Fibroblast of lung (primary cell): ENCODE measurements around the gene NDUFAF2.

Source experiments
- CTCF ChIP-seq, 2 donors: IDR thresholded peaks in 1 of 2; conservative IDR thresholded peaks in 1 of 2; 1 replicate in 1 of 2; 2 replicates in 1 of 2; pipeline ENCODE4 v1.5.1; 2011 to 2012; ENCODE audit warnings: low read length in 2 of 2, control low read depth in 1 of 2, inconsistent platforms in 1 of 2, low read depth in 1 of 2, mild to moderate bottlenecking in 1 of 2
- EZH2 ChIP-seq: IDR thresholded peaks from 2 replicates; pipeline ENCODE4 v1.5.1; 2012; ENCODE audit warnings: low read length, control low read depth, mild to moderate bottlenecking; ENCODE audit errors: missing control alignments

DNA sequence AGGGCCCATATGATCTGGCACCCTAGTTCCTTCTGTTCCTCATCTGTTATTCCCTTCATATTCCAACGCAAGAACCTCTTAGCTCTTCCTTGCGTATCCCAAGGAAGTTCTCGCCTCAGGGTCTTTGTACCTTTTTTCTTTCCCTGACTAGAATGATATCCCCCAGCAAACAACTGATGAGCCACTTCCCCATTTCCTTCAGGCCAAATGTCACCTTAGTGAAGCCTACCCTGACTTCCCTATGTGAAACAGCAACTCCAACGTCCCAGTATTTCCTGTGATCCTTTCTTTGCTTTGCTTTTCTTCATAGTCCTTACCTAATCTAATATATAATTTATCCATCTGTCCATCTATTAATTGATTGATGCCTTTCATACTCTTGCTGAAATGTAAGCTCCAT lies 48.0 kb upstream of the NDUFAF2 start:
- TF ChIP-seq CTCF (conservative IDR thresholded peaks at IDR 0.05 in 1 of 2, IDR thresholded peaks at IDR 0.05 in 1 of 2; ENCODE audit: low read depth in 1 of 2, low read length in 2 of 2) (no peak), EZH2 (no peak)
